ENCODE data around the gene TCN2.

Gene TCN2

GRCh38 chr22:30649430-30650007, 42.5 kb downstream of the TCN2 start:
- TF ChIP-seq, protein P1, sequence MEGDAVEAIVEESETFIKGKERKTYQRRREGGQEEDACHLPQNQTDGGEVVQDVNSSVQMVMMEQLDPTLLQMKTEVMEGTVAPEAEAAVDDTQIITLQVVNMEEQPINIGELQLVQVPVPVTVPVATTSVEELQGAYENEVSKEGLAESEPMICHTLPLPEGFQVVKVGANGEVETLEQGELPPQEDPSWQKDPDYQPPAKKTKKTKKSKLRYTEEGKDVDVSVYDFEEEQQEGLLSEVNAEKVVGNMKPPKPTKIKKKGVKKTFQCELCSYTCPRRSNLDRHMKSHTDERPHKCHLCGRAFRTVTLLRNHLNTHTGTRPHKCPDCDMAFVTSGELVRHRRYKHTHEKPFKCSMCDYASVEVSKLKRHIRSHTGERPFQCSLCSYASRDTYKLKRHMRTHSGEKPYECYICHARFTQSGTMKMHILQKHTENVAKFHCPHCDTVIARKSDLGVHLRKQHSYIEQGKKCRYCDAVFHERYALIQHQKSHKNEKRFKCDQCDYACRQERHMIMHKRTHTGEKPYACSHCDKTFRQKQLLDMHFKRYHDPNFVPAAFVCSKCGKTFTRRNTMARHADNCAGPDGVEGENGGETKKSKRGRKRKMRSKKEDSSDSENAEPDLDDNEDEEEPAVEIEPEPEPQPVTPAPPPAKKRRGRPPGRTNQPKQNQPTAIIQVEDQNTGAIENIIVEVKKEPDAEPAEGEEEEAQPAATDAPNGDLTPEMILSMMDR (IDR thresholded peaks at IDR 0.05; ENCODE audit: insufficient read depth, missing control alignments) = no peak
- FAIRE-seq = no peak
- no peak for DNase-seq (ENCODE audit: insufficient read length, low spot score)

GRCh38 chr22:30650508-30651116, 43.6 kb downstream of the TCN2 start:
- TF ChIP-seq, protein P1 (IDR thresholded peaks at IDR 0.05; ENCODE audit: insufficient read depth, missing control alignments) = no peak
- FAIRE-seq = no peak
- no peak for DNase-seq (ENCODE audit: insufficient read length, low spot score)

GRCh38 chr22:30652852-30653251, 45.9 kb downstream of the TCN2 start:
- FAIRE-seq = no peak
- DNase-seq (ENCODE audit: insufficient read length, low spot score) = no peak
- TF ChIP-seq, protein P1 (IDR thresholded peaks at IDR 0.05; ENCODE audit: insufficient read depth, missing control alignments) = no peak

- TF ChIP-seq, protein P1 (IDR thresholded peaks at IDR 0.05; ENCODE audit: insufficient read depth, missing control alignments) = no peak
- no peak for DNase-seq (ENCODE audit: insufficient read length, low spot score)
- FAIRE-seq = no peak
Observed at GRCh38 chr22:30654361-30654760, 47.4 kb downstream of the TCN2 start.

DNA sequence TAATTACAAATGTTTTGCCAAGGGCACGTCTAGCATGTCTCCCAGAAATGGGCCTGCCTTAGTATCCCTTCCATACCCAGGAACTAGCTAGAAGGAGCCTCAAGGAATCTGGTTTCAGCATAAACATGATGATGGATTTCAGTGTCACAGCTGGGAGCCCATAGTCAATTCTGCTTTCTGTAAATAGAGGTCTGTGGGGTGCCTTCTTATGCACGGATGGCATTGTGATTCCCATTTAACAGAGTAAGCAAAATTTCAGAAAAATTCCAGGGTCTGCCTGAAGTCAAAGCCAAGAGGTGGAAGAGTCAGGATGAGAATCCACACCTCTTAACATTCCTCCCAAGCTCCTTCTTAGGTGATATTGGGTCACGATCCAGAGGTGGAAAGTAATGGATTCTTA, 48.6 kb downstream of the TCN2 start:
- TF ChIP-seq, protein P1 (IDR thresholded peaks at IDR 0.05; ENCODE audit: insufficient read depth, missing control alignments) = no peak
- FAIRE-seq (no peak), DNase-seq (ENCODE audit: insufficient read length, low spot score) (no peak)

DNA sequence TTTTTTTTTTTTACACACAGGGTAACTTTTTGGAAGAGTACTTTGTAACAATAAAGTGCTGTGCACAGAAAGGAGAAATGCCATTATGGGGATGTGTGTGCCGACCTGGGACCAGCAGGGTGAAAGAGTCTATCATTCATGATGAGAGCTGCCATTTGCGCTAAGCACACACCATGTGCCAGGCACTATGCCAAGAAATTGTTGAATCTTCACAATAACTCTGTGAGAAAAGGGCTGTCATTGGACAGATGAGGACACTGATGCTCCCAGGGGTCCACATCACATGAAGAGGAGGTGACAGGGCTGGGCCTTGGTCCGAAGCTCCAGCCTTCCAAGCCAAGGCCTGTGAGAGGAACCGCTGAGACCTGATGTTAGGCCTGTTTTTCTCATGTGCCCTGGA, 55.1 kb downstream of the TCN2 start:
- DNase-seq (ENCODE audit: insufficient read length, low spot score) (no peak), FAIRE-seq (no peak)
- TF ChIP-seq, protein P1 (IDR thresholded peaks at IDR 0.05; ENCODE audit: insufficient read depth, missing control alignments) = no peak

DNA sequence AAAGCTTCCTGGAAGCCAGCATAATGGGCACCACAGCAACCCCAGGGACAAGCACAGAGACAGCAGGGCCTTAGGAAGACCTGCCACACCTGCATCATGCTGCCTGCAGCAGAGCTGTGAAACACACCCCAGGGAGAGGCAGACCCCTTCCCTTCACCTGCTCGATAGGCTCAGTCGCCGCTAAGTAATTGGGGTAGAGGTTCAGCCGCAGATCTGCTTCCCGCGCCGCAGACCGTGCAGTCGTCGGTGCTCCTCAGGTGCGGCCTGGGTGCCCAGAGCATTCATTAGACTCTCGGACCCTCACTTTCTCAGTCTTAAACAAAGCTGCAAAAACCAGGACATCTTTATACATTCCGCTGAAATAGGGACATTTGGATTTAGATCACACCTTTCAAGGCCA, 57.8 kb downstream of the TCN2 start:
- TF ChIP-seq, protein P1 (IDR thresholded peaks at IDR 0.05; ENCODE audit: insufficient read depth, missing control alignments) = no peak
- FAIRE-seq = no peak

More for the DNA sequence above, 57.8 kb downstream of the TCN2 start:
- DNase-seq (ENCODE audit: insufficient read length, low spot score) = no peak
